Measurements from ENCODE around the gene TEN1.

DNA sequence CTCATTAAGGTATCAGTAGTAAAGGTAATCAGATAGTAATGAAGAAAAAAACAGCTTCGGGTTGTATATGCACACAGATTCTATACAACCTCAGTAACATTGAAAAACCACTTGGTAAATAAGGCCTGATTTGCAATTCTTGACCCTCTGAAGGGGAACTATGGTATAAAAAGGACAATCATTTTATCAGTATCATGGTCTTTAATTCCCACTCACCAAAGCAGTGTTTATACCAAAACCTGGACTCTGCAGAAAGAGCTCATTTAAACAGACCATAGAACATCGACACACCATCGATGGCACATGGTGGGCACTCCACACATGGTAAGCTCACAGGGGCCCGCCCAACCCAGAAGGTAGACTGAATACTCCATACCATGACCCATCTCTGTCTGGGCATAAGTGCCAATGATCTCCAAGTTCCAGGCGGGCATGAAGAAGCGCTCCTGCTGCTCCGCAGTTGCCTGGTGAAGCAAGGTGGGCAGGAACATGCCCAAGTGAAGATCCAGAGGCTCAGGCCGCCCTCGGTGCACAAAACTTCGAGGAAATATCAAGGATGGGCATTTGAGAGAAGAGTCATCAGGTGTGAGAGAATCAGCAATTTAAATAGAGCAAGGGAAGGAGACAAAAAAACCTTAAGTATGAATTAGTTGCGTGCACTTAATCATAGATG lies 19.1 kb upstream of the TEN1 start:
- TF ChIP-seq KLF10 (tag by site-specific recombination; IDR thresholded peaks at IDR 0.05) (no peak), MEIS1 (CRISPR knock-in tag; IDR thresholded peaks at IDR 0.05; ENCODE audit: borderline replicate concordance) (no peak), BCL11A (tag by site-specific recombination; IDR thresholded peaks at IDR 0.05; ENCODE audit: low read depth) (no peak), ZEB2 (tag by site-specific recombination; IDR thresholded peaks at IDR 0.05) (no peak), ZNF16 (tag by site-specific recombination; IDR thresholded peaks at IDR 0.05; ENCODE audit: low read depth) (no peak), GLI4 (tag by site-specific recombination; IDR thresholded peaks at IDR 0.05) (no peak), ZBTB8A (tag by site-specific recombination; IDR thresholded peaks at IDR 0.05) (no peak), ZNF48 (tag by site-specific recombination; IDR thresholded peaks at IDR 0.05) (no peak)
- TF ChIP-seq, protein P1, sequence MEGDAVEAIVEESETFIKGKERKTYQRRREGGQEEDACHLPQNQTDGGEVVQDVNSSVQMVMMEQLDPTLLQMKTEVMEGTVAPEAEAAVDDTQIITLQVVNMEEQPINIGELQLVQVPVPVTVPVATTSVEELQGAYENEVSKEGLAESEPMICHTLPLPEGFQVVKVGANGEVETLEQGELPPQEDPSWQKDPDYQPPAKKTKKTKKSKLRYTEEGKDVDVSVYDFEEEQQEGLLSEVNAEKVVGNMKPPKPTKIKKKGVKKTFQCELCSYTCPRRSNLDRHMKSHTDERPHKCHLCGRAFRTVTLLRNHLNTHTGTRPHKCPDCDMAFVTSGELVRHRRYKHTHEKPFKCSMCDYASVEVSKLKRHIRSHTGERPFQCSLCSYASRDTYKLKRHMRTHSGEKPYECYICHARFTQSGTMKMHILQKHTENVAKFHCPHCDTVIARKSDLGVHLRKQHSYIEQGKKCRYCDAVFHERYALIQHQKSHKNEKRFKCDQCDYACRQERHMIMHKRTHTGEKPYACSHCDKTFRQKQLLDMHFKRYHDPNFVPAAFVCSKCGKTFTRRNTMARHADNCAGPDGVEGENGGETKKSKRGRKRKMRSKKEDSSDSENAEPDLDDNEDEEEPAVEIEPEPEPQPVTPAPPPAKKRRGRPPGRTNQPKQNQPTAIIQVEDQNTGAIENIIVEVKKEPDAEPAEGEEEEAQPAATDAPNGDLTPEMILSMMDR (tag by site-specific recombination; IDR thresholded peaks at IDR 0.05), result no peak
- TF ChIP-seq, protein P2, sequence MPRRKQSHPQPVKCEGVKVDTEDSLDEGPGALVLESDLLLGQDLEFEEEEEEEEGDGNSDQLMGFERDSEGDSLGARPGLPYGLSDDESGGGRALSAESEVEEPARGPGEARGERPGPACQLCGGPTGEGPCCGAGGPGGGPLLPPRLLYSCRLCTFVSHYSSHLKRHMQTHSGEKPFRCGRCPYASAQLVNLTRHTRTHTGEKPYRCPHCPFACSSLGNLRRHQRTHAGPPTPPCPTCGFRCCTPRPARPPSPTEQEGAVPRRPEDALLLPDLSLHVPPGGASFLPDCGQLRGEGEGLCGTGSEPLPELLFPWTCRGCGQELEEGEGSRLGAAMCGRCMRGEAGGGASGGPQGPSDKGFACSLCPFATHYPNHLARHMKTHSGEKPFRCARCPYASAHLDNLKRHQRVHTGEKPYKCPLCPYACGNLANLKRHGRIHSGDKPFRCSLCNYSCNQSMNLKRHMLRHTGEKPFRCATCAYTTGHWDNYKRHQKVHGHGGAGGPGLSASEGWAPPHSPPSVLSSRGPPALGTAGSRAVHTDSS (tag by site-specific recombination; IDR thresholded peaks at IDR 0.05), result no peak
